GM12865 (cell line): ENCODE measurements around the gene PIK3CD.
A peak's percentile ranks its signal among the peaks of the same experiment; 100 is the strongest.

Experiments
- DNase-seq: peaks from one replicate; pipeline ENCODE4 v3.0.0; 2010; ENCODE audit warnings: low read depth
- H3K4me3 ChIP-seq: 2 replicates; pipeline ENCODE4 v1.5.1; 2011; ENCODE audit warnings: mild to moderate bottlenecking, low read depth, low read length, control low read depth
- TF ChIP-seq, protein P1 (sequence below): IDR thresholded peaks from 2 replicates; pipeline ENCODE4 v1.5.1; 2011; ENCODE audit warnings: low read length, control low read depth, low read depth, inconsistent platforms; ENCODE audit not compliant: insufficient read depth; ENCODE audit errors: missing control alignments

Gene PIK3CD

GRCh38 chr1:9688599-9688998 is 37.1 kb downstream of the PIK3CD start:
- DNase-seq: no peak

DNA sequence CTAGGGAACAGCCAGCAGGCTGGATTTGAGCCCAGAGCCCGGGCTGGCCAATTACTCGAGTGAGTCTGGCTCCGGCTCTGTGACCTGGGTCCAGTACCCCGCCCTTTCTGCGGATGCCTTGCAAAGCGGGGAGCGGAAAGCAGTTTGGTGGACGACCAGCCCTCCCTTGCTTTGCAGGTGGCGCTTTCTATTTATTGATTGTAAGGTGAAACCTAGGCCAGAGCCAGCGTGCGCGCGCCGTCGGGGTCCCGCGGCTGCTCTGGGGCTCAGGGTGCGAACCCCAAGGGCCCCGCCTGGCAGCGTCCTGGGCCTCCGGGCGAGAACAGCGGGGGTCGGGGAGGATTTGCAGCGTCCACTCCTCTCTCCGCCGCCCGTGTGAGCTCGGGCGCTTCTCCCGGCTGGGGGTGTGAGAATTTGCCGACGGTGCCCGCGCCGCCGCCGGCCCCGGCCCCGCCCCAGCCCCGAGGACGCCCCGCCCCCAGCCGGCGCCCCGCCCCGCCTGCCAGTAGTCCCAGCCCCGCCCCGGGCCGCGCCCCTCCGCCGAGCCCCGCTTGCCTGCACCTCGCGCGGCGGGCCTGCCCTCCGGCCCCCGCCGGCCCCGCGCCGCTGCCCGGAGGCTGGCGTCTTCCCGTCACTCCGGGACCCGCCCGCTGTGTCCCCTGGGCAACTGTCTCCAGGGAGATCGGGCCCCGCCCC is 37.6 kb downstream of the PIK3CD start:
- H3K4me3 ChIP-seq: peak overlapping the region; percentile 86
- peak; percentile 88 for DNase-seq
- TF ChIP-seq, protein P1, sequence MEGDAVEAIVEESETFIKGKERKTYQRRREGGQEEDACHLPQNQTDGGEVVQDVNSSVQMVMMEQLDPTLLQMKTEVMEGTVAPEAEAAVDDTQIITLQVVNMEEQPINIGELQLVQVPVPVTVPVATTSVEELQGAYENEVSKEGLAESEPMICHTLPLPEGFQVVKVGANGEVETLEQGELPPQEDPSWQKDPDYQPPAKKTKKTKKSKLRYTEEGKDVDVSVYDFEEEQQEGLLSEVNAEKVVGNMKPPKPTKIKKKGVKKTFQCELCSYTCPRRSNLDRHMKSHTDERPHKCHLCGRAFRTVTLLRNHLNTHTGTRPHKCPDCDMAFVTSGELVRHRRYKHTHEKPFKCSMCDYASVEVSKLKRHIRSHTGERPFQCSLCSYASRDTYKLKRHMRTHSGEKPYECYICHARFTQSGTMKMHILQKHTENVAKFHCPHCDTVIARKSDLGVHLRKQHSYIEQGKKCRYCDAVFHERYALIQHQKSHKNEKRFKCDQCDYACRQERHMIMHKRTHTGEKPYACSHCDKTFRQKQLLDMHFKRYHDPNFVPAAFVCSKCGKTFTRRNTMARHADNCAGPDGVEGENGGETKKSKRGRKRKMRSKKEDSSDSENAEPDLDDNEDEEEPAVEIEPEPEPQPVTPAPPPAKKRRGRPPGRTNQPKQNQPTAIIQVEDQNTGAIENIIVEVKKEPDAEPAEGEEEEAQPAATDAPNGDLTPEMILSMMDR: no peak

More at GRCh38 chr1:9688599-9688998, 37.1 kb downstream of the PIK3CD start:
- H3K4me3 ChIP-seq: peak overlapping the region; percentile 86
- TF ChIP-seq, protein P1: no peak

DNA sequence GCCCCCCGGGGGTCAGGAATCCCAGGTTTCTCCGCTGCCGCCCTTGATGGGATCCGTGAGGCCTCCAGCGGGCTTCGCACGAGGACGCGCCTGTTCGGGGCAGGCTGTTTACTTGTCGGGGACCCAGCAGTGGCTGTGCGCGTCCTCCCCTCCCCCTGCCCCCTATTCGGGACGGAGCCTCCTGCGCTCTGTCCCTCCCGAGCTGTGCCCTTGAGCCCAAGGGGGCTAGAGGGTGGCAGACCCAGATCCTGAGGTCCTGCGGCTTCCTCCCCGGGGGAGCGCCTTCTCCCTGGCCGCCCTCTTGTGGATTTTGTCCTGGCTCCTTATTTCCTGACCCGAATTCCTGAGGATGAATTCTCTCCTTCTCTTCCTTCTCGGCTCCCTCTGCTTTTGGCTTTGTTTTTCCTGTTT is 38.4 kb downstream of the PIK3CD start:
- TF ChIP-seq, protein P1: no peak
- H3K4me3 ChIP-seq: no peak overlapping the region; the same call in 1 of the 2 replicates
- DNase-seq: no peak

- TF ChIP-seq, protein P1: no peak
- DNase-seq: no peak
- no peak overlapping the region for H3K4me3 ChIP-seq
Measured at GRCh38 chr1:9690440-9691107, 39.0 kb downstream of the PIK3CD start.

DNA sequence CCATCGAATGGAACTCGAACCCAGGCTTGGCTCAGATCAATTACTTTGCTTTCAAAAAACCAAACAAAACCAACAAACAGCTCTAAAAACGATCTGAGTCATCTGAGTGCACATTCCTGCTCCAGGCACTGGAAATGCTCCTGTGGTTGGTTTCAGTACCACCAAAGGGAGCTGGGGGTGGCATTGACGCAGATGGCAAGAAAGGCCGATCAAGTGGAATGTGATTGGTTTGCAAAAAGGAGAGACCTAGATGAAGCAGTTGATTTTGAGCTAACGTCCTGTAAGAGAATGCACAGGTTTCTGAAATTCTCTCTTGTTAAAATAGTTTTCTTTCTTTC is 39.5 kb downstream of the PIK3CD start:
- H3K4me3 ChIP-seq: no peak overlapping the region
- no peak for DNase-seq
- TF ChIP-seq, protein P1: no peak

DNA sequence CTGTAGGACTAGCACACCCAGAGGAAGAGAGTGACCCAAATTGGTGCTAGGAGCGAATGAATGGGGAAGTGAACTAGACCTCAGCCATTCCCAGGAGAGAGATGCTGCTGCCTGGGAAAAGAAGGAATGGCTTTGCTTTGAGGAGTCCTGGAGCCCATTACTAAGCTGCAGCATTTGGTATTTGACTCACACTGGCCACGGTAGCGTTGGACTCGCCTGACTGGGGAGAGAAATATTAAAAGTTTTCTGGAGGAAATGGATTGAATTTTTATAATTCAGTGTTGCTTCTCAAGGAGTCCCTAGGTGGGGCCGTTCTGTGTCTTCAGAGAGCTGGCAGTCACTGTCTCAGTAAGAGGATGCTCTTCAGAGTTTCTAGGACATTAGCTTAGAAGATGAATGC is 40.2 kb downstream of the PIK3CD start:
- TF ChIP-seq, protein P1: no peak
- H3K4me3 ChIP-seq: no peak overlapping the region
- no peak for DNase-seq

GRCh38 chr1:9696793-9697192 is 45.3 kb downstream of the PIK3CD start:
- H3K4me3 ChIP-seq: no peak overlapping the region
- TF ChIP-seq, protein P1: no peak
- DNase-seq: no peak
